HepG2 (cell line): ENCODE measurements around the gene POU3F4.

ENCODE experiments used
- BORCS8-MEF2B ChIP-seq: sonication (generic); formaldehyde crosslinking; IDR thresholded peaks from 2 replicates; pipeline ENCODE4 v1.8.0; 2022; ENCODE audit warnings: mild to moderate bottlenecking, missing genetic modification reagents
- CREB1 ChIP-seq, 2 experiments: fragments of 450-650 bp in 1 of 2; IDR thresholded peaks; 2 replicates each; pipeline ENCODE4 v1.6.1; 2016 to 2017; ENCODE audit warnings: control low read depth in 1 of 2, mild to moderate bottlenecking in 1 of 2, missing compliant biosample characterization in 1 of 2, missing genetic modification characterization in 1 of 2
- EZH2 ChIP-seq: conservative IDR thresholded peaks from 2 replicates; pipeline ENCODE4 v1.6.1; 2012; ENCODE audit warnings: mild to moderate bottlenecking, low read depth, low read length, moderate library complexity
- FOXA3 ChIP-seq: IDR thresholded peaks from 2 replicates; pipeline ENCODE4 v1.6.1; 2016; ENCODE audit warnings: missing genetic modification reagents, missing compliant biosample characterization
- FOXK1 ChIP-seq: sonication (generic); formaldehyde crosslinking; IDR thresholded peaks from 2 replicates; pipeline ENCODE4 v1.4.0; 2020; ENCODE audit warnings: low read depth, missing genetic modification reagents, borderline replicate concordance
- HOXA7 ChIP-seq: sonication (generic); formaldehyde crosslinking; IDR thresholded peaks from 2 replicates; pipeline ENCODE4 v1.8.1; 2022; ENCODE audit warnings: mild to moderate bottlenecking, missing genetic modification reagents, moderate library complexity
- SP1 ChIP-seq, 2 experiments: fragments of 450-650 bp in 1 of 2; sonication (generic) in 1 of 2; formaldehyde crosslinking in 1 of 2; IDR thresholded peaks; 2 replicates each; pipeline versions ENCODE4 v1.4.0 to v1.6.1; 2016 to 2020; ENCODE audit warnings: missing genetic modification reagents in 1 of 2
- TAF1 ChIP-seq: sonication (generic); formaldehyde crosslinking; IDR thresholded peaks from 2 replicates; pipeline ENCODE4 v1.4.0; 2020; ENCODE audit warnings: missing genetic modification reagents
- TBL1XR1 ChIP-seq: fragments of 150-350 bp; IDR thresholded peaks from 2 replicates; pipeline ENCODE4 v1.6.1; 2014; ENCODE audit warnings: borderline replicate concordance, low read length; ENCODE audit not compliant: partially characterized antibody
- ZIK1 ChIP-seq: sonication (generic); formaldehyde crosslinking; IDR thresholded peaks from 2 replicates; pipeline ENCODE4 v1.5.0; 2020; ENCODE audit warnings: mild to moderate bottlenecking, low read depth, missing genetic modification reagents, borderline replicate concordance
- ZNF263 ChIP-seq: sonication (generic); formaldehyde crosslinking; IDR thresholded peaks from 2 replicates; pipeline ENCODE4 v1.4.0; 2020; ENCODE audit warnings: missing genetic modification reagents
- ZNF883 ChIP-seq: sonication (generic); formaldehyde crosslinking; IDR thresholded peaks from 2 replicates; pipeline ENCODE4 v1.5.1; 2020; ENCODE audit warnings: mild to moderate bottlenecking, missing genetic modification reagents; ENCODE audit errors: not compliant biosample characterization
- TF ChIP-seq, protein P1 (sequence below): fragments of 450-650 bp; IDR thresholded peaks from 2 replicates; pipeline ENCODE4 v1.6.1; 2017; ENCODE audit warnings: mild to moderate bottlenecking

DNA sequence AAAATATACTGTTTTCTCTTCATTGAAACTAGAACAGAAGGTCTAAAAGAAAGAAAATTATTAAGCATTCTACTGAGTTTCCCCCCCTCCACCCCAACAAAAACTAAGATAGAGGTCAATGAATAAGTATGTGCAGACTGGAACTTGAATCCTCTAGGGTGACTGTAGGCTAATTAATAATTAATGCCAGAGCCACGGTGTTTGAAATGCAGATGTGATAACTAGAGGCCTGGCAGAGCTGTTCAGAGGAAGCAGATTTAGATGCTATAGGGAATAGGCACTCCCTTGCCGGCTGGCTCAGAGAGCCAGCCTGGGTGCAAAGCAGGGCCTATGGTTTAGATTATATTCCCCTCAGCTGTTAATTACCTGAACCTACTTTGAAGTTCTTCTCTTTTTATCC, 12.2 kb upstream of the POU3F4 start:
- no peak for TF ChIP-seq FOXK1 (CRISPR knock-in tag)
- TF ChIP-seq SP1 (IDR thresholded peaks at IDR 0.05), result no peak
- TF ChIP-seq SP1 (CRISPR knock-in tag; IDR thresholded peaks at IDR 0.05), result no peak
- TF ChIP-seq HOXA7, result no peak
- TF ChIP-seq CREB1 (IDR thresholded peaks at IDR 0.05), result no peak
- no peak for TF ChIP-seq CREB1 (CRISPR knock-in tag; IDR thresholded peaks at IDR 0.05)
- TF ChIP-seq FOXA3 (CRISPR knock-in tag), result no peak
- no peak for TF ChIP-seq EZH2
- no peak for TF ChIP-seq ZNF263
- no peak for TF ChIP-seq ZIK1
- no peak for TF ChIP-seq ZNF883 (CRISPR knock-in tag)
- no peak for TF ChIP-seq BORCS8-MEF2B (CRISPR knock-in tag)
- TF ChIP-seq TAF1, result no peak
- no peak for TF ChIP-seq TBL1XR1
- TF ChIP-seq, protein P1, sequence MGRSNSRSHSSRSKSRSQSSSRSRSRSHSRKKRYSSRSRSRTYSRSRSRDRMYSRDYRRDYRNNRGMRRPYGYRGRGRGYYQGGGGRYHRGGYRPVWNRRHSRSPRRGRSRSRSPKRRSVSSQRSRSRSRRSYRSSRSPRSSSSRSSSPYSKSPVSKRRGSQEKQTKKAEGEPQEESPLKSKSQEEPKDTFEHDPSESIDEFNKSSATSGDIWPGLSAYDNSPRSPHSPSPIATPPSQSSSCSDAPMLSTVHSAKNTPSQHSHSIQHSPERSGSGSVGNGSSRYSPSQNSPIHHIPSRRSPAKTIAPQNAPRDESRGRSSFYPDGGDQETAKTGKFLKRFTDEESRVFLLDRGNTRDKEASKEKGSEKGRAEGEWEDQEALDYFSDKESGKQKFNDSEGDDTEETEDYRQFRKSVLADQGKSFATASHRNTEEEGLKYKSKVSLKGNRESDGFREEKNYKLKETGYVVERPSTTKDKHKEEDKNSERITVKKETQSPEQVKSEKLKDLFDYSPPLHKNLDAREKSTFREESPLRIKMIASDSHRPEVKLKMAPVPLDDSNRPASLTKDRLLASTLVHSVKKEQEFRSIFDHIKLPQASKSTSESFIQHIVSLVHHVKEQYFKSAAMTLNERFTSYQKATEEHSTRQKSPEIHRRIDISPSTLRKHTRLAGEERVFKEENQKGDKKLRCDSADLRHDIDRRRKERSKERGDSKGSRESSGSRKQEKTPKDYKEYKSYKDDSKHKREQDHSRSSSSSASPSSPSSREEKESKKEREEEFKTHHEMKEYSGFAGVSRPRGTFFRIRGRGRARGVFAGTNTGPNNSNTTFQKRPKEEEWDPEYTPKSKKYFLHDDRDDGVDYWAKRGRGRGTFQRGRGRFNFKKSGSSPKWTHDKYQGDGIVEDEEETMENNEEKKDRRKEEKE, result no peak
